Prostate gland (tissue), 2 donors: ENCODE data around the gene RPS6KA6. TPM values are rescaled to one million over a fixed set of nuclear protein-coding genes. Genes with fewer than 3 reads are reported as not detected.

Experiments
- DNase-seq: peaks from one replicate; pipeline ENCODE4 v3.0.0-alpha.2; 2019; ENCODE audit warnings: low spot score
- H3K27ac ChIP-seq, 2 donors: fragments of 200-600 bp; sonication (generic); 2 replicates each; pipeline ENCODE4 v1.5.1; 2017 to 2019
- H3K27me3 ChIP-seq: fragments of 200-600 bp; sonication (generic); replicated peaks from 2 replicates; pipeline ENCODE4 v1.5.1; 2019; ENCODE audit not compliant: insufficient read depth
- H3K36me3 ChIP-seq, 2 donors: fragments of 200-600 bp; sonication (generic); 1 replicate in 1 of 2; 2 replicates in 1 of 2; pipeline versions ENCODE4 v1.5.1 to v1.8.1; 2017 to 2019
- H3K4me1 ChIP-seq: fragments of 200-600 bp; sonication (generic); replicated peaks from 2 replicates; pipeline ENCODE4 v1.5.1; 2019
- H3K4me3 ChIP-seq, 2 donors: fragments of 200-600 bp; sonication (generic); 2 replicates each; pipeline ENCODE4 v1.5.1; 2017 to 2019
- H3K9me3 ChIP-seq: fragments of 200-600 bp; sonication (generic); 2 replicates; pipeline ENCODE4 v1.5.1; 2017
- CTCF ChIP-seq, 4 experiments: fragments of 200-600 bp in 2 of 4; fragments of 450-650 bp in 2 of 4; sonication (generic) in 2 of 4; IDR thresholded peaks; 1 replicate in 3 of 4; 2 replicates in 1 of 4; pipeline ENCODE4 v1.5.1; 2016 to 2019; ENCODE audit warnings: antibody characterized with exemption in 4 of 4, mild to moderate bottlenecking in 2 of 4, moderate library complexity in 2 of 4
- POLR2A ChIP-seq: fragments of 450-650 bp; IDR thresholded peaks from one replicate; pipeline ENCODE4 v1.6.1; 2016; ENCODE audit warnings: antibody characterized with exemption, mild to moderate bottlenecking
- POLR2AphosphoS5 ChIP-seq: sonication (generic); formaldehyde crosslinking; IDR thresholded peaks from one replicate; pipeline ENCODE4 v1.6.1; 2017; ENCODE audit warnings: antibody characterized with exemption
- WGBS: methylation state at CpG from one replicate; pipeline ENCODE4 v1.1.5; 2018; 5-methylcytosine and 5-hydroxymethylcytosine counted together
- intact Hi-C: fragments of 100-400 bp; cut with DNase I; formaldehyde crosslinking; loops from one replicate; pipeline ENCODE4 v1.14.2; 2022
- total RNA-seq, 2 donors: library from RNA; depleted of rRNA; stranded (reverse); fragments of >200 nt; gene quantifications; one replicate each; pipeline ENCODE4 v1.1.0, GENCODE V29; 2016

RPS6KA6 gene
- 1 to 10 TPM; 5.3 to 8.7 TPM for total RNA-seq

GRCh38 chrX:84187533-84188319 is at the start of gene RPS6KA6:
RPS6KA6 (minus strand) TSS chrX:84188199; CDS start chrX:84187899, 300 bp downstream.
- H3K36me3 ChIP-seq, result no peaks in the 10 kb centered on the region
- H3K4me1 ChIP-seq, result no peaks in the 10 kb centered on the region
- TF ChIP-seq POLR2A (no peak), POLR2AphosphoS5 (no peak), CTCF (IDR thresholded peaks at IDR 0.05) (no peak)
- peak within 1 kb of the TSS; percentile 71 to 74 for H3K27ac ChIP-seq
- no peaks in the 10 kb centered on the region for H3K9me3 ChIP-seq
- peak; percentile 22 for DNase-seq
- H3K27me3 ChIP-seq, result no peaks in the 10 kb centered on the region
- peak within 1 kb of the TSS; percentile 44 to 51 for H3K4me3 ChIP-seq
- WGBS, result 0% methylated on average over 53 of the region's 81 CpGs
- intact Hi-C loops, result no loop called here

DNA sequence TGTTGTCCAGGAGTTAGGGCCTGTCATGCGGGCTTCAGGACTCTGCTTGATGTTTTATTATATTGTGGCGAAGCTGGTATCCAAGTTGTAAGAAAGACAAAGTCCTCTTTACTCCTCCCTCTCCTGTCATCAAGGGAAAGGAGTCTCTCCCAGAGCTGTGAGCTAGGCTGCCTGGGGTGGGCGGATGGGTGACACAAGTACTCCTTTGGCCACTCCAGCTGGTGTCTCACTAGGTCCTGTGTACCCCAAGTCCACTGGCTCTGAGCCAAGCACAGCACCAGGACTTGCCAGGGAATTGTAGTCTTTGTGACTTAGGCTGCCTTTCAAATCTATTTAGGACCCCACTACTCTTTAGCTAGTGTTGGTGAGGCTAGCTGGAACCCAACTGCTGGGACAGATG is 36.7 kb upstream of the RPS6KA6 start:
- no peak overlapping the region for H3K4me3 ChIP-seq
- no peaks in the 10 kb centered on the region for H3K27me3 ChIP-seq
- no peak for TF ChIP-seq CTCF (IDR thresholded peaks at IDR 0.05)
- TF ChIP-seq POLR2A, result no peak
- no peak for TF ChIP-seq POLR2AphosphoS5
- WGBS, result 81% methylated on average over 3 of the region's 3 CpGs
- intact Hi-C loops, result no loop called here
- no peaks in the 10 kb centered on the region for H3K36me3 ChIP-seq
- no peaks in the 10 kb centered on the region for H3K9me3 ChIP-seq
- no peaks in the 10 kb centered on the region for H3K4me1 ChIP-seq
- no peak overlapping the region for H3K27ac ChIP-seq
- no peak for DNase-seq

DNA sequence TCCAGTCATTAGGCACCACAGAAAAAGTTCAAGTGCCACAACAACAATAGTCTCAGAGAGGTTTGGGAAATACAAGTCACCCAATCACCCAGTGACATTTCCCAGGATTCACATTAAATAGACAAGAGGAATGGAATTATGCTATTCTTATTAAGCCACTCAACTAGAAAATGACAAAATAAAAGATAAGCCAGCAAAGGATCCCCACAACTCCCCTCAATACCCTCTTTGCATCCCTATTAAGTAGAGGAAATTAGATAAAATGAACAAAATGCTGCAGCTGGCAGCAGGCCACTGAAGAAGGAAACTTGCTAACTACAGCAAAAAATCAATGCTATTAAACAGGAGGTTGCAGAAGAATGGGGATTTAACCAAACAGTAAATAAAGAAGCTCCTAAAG is 35.3 kb upstream of the RPS6KA6 start:
- Histone ChIP-seq H3K4me1 (no peaks in the 10 kb centered on the region), H3K27me3 (no peaks in the 10 kb centered on the region), H3K36me3 (no peaks in the 10 kb centered on the region), H3K4me3 (no peak overlapping the region), H3K9me3 (no peaks in the 10 kb centered on the region), H3K27ac (no peak overlapping the region)
- DNase-seq, result no peak
- intact Hi-C loops, result no loop called here
- TF ChIP-seq POLR2A, result no peak
- TF ChIP-seq POLR2AphosphoS5, result no peak
- TF ChIP-seq CTCF (IDR thresholded peaks at IDR 0.05), result no peak

GRCh38 chrX:84221181-84221580 is 33.2 kb upstream of the RPS6KA6 start:
- Histone ChIP-seq H3K9me3 (no peaks in the 10 kb centered on the region), H3K27ac (no peak overlapping the region), H3K36me3 (no peaks in the 10 kb centered on the region), H3K4me3 (no peak overlapping the region), H3K27me3 (no peaks in the 10 kb centered on the region), H3K4me1 (no peaks in the 10 kb centered on the region)
- no peak for DNase-seq
- TF ChIP-seq POLR2A (no peak), CTCF (IDR thresholded peaks at IDR 0.05) (no peak), POLR2AphosphoS5 (no peak)
- intact Hi-C loops, result no loop called here
- WGBS, result 45% methylated on average over 2 of the region's 2 CpGs

DNA sequence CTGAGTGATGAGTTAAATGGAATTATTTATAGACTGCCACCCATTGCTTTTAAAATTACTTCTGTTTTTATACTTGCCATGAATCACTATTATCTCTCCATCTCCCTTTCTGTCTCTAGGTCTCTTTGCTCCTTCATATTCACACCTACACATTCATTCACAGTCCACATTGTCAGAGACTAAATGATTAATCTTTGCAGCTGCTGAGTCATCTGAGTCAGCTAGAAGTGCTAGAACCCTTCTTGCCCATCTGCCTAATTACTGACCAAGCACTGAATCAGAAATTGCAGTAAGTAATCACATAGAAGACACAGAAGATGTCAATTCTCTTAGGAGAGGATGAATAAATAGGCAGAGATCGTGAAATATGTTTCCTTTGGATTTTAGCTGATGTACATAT is 31.6 kb upstream of the RPS6KA6 start:
- H3K9me3 ChIP-seq, result no peaks in the 10 kb centered on the region
- no peak for TF ChIP-seq CTCF (IDR thresholded peaks at IDR 0.05)
- TF ChIP-seq POLR2AphosphoS5, result no peak
- no peak for TF ChIP-seq POLR2A
- H3K36me3 ChIP-seq, result no peaks in the 10 kb centered on the region
- H3K4me3 ChIP-seq, result no peak overlapping the region
- no peaks in the 10 kb centered on the region for H3K4me1 ChIP-seq
- no peaks in the 10 kb centered on the region for H3K27me3 ChIP-seq
- no peak overlapping the region for H3K27ac ChIP-seq
- WGBS, result 100% methylated on average over 1 of the region's 1 CpG
- DNase-seq, result no peak
- intact Hi-C loops, result no loop called here
